Measurements from ENCODE around the gene MOGAT1. TPM values are rescaled to one million over a fixed set of nuclear protein-coding genes. Genes with fewer than 3 reads are reported as not detected.
A peak's percentile ranks its signal among the peaks of the same experiment; 100 is the strongest.

MOGAT1 gene
- polyA plus RNA-seq, 1 experiment = not detected

DNA sequence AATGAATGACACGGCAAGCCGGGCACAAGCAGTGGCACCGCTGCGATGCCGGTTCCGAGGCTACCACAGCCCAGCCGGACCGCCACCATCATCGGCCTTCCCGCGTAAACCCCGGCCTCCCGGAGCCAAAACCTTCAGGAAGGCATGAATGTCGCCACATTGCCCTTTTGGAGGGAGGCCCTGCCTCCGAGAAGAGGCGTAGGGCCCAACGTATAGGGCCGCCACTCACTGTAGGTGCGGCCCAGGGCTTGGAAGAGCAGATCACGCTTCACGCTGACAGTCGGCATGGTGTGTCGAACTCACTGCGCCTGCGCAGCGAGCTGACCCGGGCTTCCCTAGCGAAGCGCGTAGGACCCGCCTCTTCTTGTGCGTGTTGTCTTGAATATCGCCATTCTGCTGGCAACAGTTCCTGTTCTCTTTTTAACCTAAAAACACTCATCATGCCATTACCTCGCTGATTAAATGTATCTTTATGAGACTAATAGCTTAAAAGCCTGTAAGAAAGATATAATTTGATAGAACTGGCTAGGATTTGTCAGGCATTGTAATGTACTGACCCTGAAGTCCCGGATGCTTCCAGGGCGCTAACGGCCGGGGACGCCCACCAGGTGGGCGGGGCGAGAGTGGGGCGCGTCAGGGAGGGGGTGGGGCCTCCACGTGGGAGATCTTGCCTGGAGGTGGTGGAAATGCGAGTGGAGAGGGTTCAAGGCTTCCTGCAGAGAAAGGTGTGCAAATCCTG is 15.5 kb upstream of the MOGAT1 start, which contains the start of gene FARSB:
Gene FARSB, minus strand, starts transcription at position 306 of the 739 bp plus-strand sequence. Its CDS starts 19 bp downstream, at position 287.
- ChIA-PET CTCF (interaction anchor here (1.6 kb wide), 1 partner anchor 338 kb away, joined by 4 read pairs; no protein-coding TSS in a partner anchor), POLR2A (interaction anchor here (0.7 to 1.5 kb wide), 3 partner anchors 39 to 1145 kb away, joined by 3 read pairs; no protein-coding TSS in a partner anchor)
- Histone ChIP-seq H3K9me3 (ENCODE audit: control insufficient read depth, insufficient read depth, low read length) (no peaks in the 10 kb centered on the region; the same call in 1 of the 2 replicates), H3K27ac (ENCODE audit: low read depth, low read length) (peak within 1 kb of the TSS; percentile 87), H3K4me3 (ENCODE audit: low read depth, low read length) (peak within 1 kb of the TSS; percentile 96), H3K27me3 (ENCODE audit: control insufficient read depth, insufficient read depth, low read length) (no peaks in the 10 kb centered on the region)
- TF ChIP-seq, protein P1, sequence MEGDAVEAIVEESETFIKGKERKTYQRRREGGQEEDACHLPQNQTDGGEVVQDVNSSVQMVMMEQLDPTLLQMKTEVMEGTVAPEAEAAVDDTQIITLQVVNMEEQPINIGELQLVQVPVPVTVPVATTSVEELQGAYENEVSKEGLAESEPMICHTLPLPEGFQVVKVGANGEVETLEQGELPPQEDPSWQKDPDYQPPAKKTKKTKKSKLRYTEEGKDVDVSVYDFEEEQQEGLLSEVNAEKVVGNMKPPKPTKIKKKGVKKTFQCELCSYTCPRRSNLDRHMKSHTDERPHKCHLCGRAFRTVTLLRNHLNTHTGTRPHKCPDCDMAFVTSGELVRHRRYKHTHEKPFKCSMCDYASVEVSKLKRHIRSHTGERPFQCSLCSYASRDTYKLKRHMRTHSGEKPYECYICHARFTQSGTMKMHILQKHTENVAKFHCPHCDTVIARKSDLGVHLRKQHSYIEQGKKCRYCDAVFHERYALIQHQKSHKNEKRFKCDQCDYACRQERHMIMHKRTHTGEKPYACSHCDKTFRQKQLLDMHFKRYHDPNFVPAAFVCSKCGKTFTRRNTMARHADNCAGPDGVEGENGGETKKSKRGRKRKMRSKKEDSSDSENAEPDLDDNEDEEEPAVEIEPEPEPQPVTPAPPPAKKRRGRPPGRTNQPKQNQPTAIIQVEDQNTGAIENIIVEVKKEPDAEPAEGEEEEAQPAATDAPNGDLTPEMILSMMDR (IDR thresholded peaks at IDR 0.05; ENCODE audit: low read depth, low read length) = no peak
- peak; percentile 93 for DNase-seq (ENCODE audit: low read depth, low spot score)

GRCh38 chr2:222656526-222657446 is 14.7 kb upstream of the MOGAT1 start:
- Histone ChIP-seq H3K27me3 (ENCODE audit: control insufficient read depth, insufficient read depth, low read length) (no peaks in the 10 kb centered on the region), H3K9me3 (ENCODE audit: control insufficient read depth, insufficient read depth, low read length) (no peaks in the 10 kb centered on the region; the same call in 1 of the 2 replicates), H3K27ac (ENCODE audit: low read depth, low read length) (no peak overlapping the region), H3K4me3 (ENCODE audit: low read depth, low read length) (peak overlapping the region; percentile 96)
- ChIA-PET POLR2A (interaction anchor here (1.5 kb wide), 1 partner anchor 248 kb away, joined by 3 read pairs; no protein-coding TSS in a partner anchor), CTCF (interaction anchor here (1.6 kb wide), 1 partner anchor 339 kb away, joined by 4 read pairs; no protein-coding TSS in a partner anchor)
- TF ChIP-seq, protein P1 (IDR thresholded peaks at IDR 0.05; ENCODE audit: low read depth, low read length) = no peak
- DNase-seq (ENCODE audit: low read depth, low spot score) = no peak

DNA sequence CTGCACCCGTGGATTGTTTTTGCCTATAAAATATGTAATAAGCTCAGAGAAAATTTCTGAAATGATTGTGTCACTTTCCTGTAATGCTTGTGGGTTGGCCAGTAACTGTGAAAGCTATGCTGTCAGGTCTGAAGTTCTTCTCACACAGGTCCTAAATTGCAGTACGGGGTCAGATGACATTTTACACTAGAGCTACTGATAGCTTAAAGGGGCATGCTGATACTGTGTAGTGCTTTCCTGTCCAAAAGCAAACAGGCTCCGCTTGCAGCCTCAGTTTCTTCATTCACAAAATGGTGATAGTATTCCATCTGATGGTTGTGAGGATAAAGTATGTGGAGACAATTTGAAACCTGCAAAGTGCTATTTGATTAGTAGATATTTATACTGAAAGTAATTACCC is 8.0 kb upstream of the MOGAT1 start:
- no peak for DNase-seq (ENCODE audit: low read depth, low spot score)
- H3K4me3 ChIP-seq (ENCODE audit: low read depth, low read length) = no peak overlapping the region
- TF ChIP-seq, protein P1 (IDR thresholded peaks at IDR 0.05; ENCODE audit: low read depth, low read length) = no peak
- H3K27ac ChIP-seq (ENCODE audit: low read depth, low read length) = no peak overlapping the region
- POLR2A ChIA-PET = no interaction called here
- peaks cover 2% of the 10 kb centered on the region for H3K27me3 ChIP-seq (ENCODE audit: control insufficient read depth, insufficient read depth, low read length)
- CTCF ChIA-PET = interaction anchor here (1.3 to 3.1 kb wide), 2 partner anchors 27 to 276 kb away, joined by 4 to 10 read pairs; no protein-coding TSS in a partner anchor
- H3K9me3 ChIP-seq (ENCODE audit: control insufficient read depth, insufficient read depth, low read length) = no peaks in the 10 kb centered on the region

- CTCF ChIA-PET = interaction anchor here (1.1 kb wide), 1 partner anchor 271 kb away, joined by 3 read pairs; no protein-coding TSS in a partner anchor
- no peak for DNase-seq (ENCODE audit: low read depth, low spot score)
- Histone ChIP-seq H3K4me3 (ENCODE audit: low read depth, low read length) (no peak overlapping the region), H3K27me3 (ENCODE audit: control insufficient read depth, insufficient read depth, low read length) (peaks cover 22% of the 10 kb centered on the region), H3K27ac (ENCODE audit: low read depth, low read length) (no peak overlapping the region), H3K9me3 (ENCODE audit: control insufficient read depth, insufficient read depth, low read length) (no peaks in the 10 kb centered on the region)
- POLR2A ChIA-PET = interaction anchor here (0.6 kb wide), 1 partner anchor 95 kb away, joined by 6 read pairs; no protein-coding TSS in a partner anchor
- TF ChIP-seq, protein P1 (IDR thresholded peaks at IDR 0.05; ENCODE audit: low read depth, low read length) = no peak
Observed at GRCh38 chr2:222668494-222669154, 2.8 kb upstream of the MOGAT1 start.

Data from AG04450 (cell line).